Mammary epithelial cell (primary cell): ENCODE measurements around the gene MED16.

Experiments used
- EZH2 ChIP-seq: IDR thresholded peaks from 2 replicates; pipeline ENCODE4 v1.6.1; 2012; ENCODE audit warnings: low read length, inconsistent platforms, borderline replicate concordance
- TF ChIP-seq, protein P1 (sequence below), 2 donors: IDR thresholded peaks in 1 of 2; conservative IDR thresholded peaks in 1 of 2; 2 replicates each; pipeline ENCODE4 v1.5.1; 2011 to 2012; ENCODE audit warnings: inconsistent platforms in 2 of 2, low read length in 2 of 2, mild to moderate bottlenecking in 2 of 2, control low read depth in 1 of 2, low read depth in 1 of 2; ENCODE audit not compliant: insufficient read depth in 1 of 2; ENCODE audit errors: extremely low read depth in 1 of 2

DNA sequence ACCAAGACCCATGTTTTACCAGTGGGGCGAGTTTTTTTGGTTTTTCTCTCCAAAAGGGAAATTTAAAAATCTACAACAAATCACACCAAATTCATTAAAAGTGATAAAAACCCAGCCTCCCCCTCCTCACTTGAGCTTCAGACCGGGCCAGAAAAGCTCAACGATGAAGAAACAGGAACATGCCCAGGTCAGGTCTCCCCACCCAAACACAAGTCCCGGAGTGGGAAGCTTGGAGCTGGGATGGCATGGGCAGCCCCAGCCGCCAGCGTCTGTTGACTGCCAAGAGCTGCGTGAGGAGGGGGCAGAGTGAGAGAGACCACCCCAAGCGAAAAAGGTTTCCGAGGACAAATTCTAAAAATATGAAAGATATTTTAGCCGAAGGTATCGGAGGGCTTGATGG, 4.0 kb upstream of the MED16 start:
- TF ChIP-seq, protein P1, sequence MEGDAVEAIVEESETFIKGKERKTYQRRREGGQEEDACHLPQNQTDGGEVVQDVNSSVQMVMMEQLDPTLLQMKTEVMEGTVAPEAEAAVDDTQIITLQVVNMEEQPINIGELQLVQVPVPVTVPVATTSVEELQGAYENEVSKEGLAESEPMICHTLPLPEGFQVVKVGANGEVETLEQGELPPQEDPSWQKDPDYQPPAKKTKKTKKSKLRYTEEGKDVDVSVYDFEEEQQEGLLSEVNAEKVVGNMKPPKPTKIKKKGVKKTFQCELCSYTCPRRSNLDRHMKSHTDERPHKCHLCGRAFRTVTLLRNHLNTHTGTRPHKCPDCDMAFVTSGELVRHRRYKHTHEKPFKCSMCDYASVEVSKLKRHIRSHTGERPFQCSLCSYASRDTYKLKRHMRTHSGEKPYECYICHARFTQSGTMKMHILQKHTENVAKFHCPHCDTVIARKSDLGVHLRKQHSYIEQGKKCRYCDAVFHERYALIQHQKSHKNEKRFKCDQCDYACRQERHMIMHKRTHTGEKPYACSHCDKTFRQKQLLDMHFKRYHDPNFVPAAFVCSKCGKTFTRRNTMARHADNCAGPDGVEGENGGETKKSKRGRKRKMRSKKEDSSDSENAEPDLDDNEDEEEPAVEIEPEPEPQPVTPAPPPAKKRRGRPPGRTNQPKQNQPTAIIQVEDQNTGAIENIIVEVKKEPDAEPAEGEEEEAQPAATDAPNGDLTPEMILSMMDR (conservative IDR thresholded peaks at IDR 0.05 in 1 of 2, IDR thresholded peaks at IDR 0.05 in 1 of 2; ENCODE audit: extremely low read depth in 1 of 2, insufficient read depth in 1 of 2, low read depth in 1 of 2, low read length in 2 of 2): no peak
- TF ChIP-seq EZH2: no peak
